Globus pallidus (tissue), 1 donor: ENCODE data around the gene OSBPL2.

Experiments
- DNase-seq: peaks from one replicate; pipeline ENCODE4 v3.0.0-alpha.2; 2015; ENCODE audit warnings: low spot score

Gene OSBPL2

DNA sequence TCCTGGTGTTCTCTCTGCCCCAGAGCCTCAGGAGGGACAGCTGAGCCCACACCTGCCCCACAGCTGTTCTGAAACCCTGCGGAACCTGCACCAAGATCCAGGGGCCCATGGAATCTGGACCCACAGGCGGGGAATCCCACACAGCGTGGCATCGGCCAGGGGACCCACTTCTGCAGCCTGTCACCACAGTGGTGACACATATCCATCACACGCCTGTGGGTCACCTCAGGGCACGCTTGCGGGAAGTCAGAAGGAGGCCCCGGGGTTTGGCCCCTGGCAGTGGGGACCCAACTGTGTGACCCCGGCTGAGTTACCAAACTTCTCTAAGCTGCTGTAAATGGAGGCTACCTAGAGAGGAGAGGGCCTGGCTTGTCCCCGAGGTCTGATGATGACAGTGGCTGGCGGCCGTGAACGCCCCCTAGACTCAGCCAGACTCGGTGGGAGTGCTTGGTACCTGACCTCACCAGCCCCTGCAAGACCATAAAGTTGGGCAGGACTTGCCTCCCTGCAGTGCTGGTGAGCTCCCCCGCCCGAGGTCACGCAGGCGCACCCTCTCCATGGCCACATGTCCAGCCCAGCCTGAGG, 16.0 kb upstream of the OSBPL2 start:
- DNase-seq = no peak

DNA sequence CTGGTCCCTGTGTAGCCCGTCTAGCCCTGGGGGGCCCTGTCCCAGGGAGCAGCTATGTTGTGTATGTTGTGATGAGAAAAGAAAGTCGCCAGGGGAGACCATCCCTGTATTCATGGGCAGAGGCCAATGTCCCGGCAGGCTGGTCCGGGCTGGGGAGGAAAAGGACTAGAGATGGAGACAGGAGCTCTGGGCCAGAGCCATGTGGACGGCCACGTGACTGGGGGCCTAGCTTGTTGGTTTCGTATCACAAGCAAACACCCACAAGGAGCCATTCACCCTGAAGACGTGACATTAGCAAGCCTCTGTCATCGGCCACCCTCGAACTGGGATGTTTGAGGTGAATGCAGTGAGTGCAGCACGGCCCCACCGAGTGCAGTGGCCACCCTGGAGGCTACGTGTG, 15.3 kb upstream of the OSBPL2 start:
- DNase-seq = no peak

DNA sequence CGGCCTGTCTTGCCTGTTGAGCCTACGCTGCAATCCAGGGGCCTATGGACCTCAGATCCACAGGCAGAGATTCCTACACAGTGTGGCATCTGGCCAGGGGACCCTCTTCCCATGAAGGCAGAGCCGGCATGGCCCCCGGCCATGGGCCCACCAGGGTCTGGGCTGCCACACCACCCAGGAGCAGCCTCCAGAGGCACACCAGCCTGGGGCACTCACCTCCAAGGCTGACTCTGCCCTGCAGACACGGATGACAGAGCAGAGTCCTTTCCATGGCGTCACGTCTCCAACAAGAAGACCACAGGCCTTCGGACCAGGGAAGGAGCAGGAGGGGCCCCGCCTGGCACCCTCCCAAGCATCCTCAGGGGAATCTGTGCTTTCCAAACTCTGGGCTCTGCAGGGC, 14.8 kb upstream of the OSBPL2 start:
- DNase-seq = no peak

DNA sequence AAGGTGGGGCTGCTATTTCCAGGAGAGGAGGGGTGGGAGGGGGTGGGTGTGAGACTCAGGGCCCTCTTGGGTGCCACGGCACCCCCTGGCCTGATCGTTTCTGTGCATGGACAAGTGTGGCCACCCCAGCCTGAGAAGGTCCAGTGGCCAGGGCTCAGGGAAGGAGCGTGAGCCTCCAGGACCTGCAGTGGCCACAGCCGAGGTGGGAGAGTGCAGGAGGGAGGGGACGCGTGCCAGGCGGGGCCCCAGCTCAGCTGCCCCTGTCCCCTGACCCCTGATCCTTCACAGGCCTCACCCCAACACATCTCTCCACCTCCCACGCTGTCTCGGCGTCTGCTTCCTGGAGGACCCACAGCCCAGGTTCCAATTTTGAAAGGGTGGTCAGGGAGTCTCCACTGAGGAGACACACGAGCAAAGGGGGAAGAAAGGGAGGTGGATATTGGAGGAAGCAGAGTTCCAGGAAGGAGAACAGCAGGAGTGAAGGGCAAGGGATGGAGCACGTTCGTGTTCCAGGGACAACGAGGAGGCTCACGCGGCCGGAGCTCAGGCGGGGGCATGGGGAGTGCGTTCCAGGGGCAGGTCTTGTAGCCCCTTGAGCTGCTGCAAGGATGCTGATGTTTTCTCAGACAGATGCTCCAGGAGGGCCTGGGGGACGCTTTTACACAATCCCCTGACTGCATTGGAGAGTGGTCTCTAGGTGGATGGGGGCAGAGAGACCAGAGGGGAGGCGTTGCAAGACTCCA, 14.0 kb upstream of the OSBPL2 start:
- DNase-seq = no peak

DNA sequence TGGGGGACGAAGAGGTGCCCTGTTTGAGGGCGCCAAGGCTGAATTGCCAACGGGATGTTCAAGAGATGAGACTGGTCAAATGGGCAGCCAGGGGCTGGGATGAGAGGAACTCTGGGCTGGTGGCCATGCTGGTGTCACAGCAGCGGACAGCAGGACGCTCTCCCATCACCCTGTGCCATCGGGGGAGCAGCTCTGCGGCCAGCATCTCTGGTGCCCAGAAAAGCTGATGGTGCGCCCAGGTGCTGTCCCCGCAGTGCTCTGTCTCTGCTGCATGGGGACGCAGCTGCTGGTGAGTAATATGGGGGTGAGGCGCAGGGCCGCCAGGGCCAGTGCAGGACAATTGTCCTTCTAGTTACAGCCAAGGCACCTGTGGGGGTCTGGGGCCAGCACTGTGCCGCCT, 13.3 kb upstream of the OSBPL2 start:
- DNase-seq = no peak

DNA sequence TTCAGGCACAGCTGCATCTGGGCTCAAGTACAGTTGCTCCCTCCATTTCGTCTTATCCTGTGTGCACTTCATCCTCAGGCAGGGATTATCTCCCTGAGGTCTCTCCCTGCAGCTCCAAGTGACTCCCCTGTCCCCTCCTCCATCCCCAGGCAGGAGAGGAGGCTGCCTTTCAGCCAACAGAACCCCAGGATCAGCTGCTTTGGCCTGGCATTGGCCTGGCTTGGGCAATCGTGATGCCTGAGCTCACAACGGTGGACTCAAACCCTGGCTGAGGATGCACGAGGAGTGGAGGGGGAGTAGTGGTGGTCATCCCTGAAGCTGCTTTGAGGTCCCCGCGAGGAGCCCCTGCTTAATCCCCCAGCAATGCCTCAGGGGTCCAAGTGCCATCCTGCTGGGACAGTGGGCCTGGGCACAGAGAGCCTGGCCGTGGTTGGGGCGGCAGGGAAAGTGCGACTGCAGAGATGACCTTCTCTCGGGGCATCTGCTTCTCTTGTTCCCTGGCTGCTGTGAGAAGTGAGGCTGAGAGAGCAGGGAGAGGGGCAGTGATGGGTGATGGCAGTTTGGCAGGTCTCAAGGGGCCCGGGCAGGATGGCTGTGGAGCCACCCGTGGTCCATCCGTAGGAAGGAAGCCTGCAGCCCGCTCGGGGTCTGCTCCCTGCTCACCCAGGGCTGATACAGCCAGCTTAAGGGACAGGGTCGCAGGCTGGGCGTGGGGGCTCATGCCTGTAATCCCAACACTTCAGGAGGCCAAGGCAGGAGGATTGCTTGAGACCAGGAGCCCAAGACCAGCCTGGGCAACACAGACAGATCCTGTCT, 12.3 kb upstream of the OSBPL2 start:
- DNase-seq = no peak

DNA sequence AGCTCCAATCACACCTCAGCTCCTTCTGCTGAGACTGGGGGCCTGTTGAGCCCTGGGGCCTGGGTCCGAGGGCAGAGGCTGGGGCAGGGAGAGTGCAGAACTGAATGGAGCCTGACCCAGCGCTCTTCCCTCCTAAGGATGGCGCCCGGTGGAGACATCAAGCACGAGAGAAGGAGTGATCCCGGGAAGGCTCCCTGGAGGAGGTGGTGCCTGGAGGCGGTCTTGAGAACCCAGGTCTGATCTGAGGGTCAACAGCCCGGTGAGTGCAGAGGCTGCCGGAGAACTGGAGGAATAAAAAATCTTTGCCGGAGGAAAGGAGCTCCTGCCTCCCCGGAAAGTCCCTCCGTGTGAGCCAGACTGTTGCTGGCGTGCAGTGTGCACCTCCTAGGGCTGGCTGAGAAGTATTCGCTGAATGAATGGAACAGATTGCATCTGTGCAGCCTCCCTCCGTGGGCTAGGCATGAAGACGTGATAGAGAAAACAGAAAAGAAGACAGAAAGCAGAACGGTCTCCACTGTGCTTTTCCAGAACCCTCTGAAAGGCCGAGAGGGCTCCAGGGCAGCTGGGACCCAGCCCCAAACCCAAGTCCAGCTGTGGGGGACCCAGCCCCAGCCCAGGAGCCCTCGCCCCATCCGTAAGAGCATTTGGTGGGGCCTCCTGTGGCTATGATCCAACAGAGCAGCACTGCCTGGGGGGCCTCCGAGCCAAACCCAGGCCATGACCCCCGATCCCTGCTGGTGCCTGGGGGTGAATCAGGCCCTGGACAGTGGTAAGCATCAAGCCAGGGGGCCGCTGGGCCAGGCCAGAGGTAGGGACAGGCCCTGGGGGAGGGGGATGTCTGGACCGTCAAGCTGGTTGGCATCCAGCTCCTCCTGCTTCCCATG, 11.4 kb upstream of the OSBPL2 start:
- no peak for DNase-seq

DNA sequence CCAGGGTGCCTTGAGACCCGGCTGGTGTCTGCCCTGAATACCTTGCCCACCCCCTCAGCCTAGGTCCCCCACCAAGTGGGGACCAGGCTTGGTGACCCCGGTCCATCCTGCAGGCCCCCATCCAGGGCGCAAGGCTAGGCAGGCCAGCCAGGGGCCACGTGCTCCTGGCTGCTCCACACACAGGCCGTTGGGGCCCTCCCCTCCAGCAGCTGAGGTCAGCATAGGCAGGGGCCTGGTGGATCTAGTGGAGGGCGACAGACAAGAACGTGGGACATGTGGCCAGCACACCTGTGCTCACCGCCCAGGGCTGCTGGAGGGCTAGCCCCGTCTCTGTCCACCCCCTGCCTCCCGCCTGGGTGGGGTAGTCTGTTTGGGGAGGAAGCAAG, 10.7 kb upstream of the OSBPL2 start:
- no peak for DNase-seq

DNA sequence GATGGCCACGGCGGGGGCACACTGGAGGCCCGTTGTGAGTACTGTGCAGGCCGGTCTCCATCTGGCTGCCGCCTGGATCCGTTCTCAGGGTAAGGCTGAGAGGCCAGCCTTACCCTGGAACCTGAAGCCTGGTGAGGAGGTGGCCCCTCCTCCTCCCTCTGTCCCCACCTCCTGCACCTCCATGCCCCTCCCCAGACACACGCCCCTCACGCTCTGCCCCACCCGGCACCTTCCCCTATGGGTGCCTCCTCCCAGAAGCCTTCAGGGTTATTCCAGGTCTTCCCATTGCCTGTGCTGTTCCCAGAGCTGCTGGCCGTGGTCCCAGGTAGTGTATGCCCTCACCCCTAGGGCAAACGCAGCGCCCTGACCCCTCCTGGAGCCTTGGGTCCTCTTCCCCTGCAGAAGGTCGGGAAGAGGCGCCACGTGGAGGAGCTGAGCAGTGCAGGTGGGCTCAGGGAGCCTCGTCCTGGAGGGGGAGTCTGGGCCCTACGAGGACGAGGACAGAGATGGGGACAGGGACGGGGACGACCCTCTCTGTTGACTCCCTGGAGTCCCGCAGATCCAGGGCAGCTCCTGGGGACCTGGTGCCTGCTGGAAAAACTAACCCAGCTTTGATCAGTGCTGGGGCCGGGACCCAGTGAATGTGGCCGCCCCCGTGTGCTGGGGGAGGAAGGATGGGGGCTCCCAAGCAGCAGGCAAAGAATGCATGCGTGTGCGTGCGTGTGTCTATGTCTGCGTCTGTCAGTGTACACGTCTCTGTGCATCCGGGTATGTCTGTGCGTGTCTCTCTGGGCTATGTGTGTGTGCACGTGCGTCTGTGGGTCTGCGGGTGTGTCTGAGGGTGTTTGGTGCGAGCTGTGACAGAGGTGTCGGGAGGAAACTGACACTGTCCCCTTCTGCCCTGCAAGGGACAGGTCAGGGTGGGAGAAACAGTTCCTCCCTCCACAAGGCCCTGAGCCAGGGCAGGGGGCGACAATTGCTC, 10.1 kb upstream of the OSBPL2 start:
- DNase-seq = no peak

DNA sequence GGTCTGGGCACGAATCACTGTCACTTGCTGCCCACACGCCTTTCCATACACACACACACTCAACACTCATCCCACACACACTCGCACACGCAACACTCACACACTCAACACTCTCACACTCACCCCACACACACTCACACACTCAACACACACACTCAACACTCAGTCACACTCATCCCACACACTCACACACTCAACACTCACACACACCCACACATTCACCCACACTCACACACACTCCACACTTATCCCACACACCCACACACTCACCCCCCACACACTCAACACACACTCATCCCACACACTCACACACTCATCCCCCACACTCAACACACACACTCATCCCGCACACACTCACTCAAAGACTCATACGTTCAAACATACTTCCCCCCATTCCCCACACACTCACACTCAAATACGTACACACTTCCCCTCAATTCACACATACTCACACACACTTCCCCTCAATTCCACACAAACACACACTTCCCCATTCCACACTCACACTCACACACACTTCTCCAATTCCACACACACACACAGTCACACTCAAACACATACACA, 9.3 kb upstream of the OSBPL2 start:
- DNase-seq = no peak

DNA sequence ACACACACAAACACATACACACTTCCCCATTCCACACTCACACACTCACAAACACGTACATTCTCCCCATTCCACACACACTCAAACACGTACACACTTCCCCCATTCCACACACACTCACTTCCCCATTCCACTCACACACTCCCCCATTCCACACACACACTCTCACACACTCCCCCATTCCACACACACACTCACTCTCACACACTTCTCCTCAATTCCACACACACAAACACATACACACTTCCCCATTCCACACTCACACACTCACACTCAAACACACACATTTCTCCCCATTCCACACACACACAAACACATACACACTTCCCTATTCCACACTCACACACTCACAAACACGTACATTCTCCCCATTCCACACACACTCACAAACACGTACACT, 8.7 kb upstream of the OSBPL2 start:
- DNase-seq = no peak

DNA sequence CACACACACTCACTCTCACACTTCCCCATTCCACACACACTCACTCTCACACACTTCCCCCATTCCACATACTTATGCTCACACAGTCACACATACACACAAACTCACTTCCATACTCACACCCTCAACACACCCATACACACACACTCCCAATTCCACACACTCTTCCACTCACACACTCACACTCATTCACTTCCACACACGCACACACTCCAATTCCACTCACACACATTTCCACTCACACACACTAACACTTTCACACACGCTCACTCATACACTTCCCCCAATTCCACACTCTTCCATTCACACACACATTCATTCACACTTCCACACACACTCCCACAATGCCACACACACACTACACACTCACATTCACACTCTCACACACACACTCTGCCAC, 8.0 kb upstream of the OSBPL2 start:
- DNase-seq = no peak

DNA sequence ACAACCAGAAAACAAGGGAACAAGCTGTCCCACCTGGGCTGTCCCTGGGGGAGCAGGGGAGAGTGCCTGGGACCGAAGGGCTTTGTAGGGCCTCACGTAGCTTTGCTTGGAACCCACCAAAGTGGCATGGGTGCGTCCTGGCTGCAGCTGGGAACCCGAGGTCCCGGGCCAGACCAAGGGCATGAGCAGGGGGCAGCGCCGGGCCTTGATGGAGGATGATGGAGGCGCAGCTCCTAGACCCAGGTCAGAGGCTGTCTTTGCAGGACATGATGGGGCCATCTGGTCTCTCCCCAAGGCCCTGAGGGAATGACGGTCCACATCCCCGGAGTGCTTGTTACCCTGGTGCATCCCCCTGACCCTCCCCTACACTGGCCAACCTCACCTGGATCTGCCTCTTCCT, 7.6 kb upstream of the OSBPL2 start:
- no peak for DNase-seq

DNA sequence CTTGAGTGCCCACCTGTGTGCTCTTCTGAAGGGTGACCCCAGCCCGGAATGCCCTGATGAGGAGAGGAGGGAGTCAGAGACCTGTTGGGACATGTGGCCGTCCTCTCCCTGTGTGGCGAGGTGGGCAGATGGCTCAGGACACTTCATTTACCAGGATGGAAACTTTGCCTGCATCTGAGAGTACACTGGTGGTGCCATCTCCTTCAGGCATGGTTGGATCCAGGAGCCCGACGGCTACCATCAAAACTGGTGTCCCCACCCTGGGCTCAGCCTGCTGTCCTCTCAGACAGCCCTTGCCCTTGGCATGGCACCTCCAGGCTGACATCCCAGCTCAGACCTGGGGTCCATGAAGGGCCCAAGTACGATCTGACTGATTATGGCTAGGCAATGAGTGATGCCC, 7.0 kb upstream of the OSBPL2 start:
- no peak for DNase-seq

DNA sequence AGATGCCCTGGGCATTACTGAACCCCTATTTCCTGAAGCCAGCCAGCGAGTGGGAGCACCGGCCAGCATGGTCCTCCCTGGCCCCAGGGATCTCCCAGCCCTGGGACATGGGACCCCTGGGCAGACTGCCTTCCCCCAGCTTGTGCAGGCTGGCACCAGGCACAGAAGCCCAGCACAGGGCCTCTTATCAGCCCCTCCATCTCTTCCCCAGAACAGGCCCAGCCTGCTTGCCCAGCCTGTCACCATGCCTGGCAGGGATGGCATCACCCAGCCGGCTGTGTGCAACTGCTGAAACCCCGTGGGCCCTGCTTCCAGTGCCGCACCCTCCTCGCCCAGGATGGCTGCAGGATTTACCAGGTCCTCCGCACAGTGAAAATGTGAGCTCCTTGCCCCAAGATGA, 6.1 kb upstream of the OSBPL2 start:
- no peak for DNase-seq

DNA sequence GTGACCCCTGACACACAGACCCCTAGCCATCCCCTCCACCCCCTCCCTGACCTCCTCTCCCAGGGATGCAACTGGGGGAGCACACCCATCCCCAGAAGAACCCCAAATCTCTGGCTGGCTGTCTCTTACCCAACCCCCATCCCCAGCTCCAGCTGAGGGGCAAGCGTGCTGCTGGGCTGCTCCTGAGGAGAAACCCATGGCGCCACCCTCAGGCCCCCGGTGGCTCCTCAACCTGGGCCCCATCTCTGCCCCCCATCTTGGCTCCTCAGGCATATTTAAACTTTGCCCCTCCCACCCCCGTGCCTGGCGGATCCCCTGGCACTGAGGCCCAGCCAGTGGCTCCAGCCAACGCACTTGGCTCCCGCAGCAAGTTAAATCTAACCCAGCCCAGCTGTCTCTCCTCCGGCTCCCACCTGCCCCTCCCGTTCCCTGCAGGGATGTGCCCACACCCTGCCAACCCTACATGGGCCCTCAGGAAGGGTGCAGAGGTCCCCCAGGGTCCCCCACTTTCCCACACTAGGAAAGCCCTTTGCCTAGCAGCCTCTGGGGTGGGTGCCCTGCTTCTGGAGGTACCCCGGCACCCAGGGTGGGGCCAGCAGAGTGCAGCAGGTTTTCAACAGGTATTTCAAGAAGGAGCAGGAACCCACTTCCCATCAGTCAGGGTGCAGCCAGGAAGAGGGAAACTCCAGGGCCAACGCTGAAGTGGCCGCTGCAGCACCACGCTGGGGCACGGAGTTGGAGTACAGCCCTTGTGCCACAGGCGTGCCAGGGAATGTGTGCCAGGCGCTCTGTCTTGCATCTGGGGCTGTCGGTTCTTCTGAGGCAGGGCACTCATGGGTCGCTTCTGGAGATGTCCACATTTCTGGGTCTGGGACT, 5.3 kb upstream of the OSBPL2 start:
- DNase-seq = no peak

DNA sequence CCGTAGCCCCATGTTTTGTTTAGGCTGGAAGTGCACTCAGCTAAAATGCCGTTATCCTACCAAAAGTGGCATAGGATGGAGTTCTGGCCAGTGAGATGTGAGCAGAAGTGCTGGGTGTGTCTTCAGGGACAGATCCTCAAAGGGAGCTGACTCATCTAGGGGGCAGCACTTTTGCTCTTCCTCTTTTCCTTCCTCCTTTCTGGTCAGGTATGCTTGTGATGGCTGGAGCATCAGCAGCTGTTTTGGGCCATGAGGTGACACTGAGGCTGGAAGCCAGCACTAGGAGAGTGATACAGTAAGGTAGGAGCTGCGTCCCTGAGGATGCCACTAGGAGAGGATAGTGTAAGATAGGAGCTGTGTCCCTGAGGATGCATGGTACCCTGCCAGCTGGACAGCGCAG, 4.6 kb upstream of the OSBPL2 start:
- DNase-seq = no peak

DNA sequence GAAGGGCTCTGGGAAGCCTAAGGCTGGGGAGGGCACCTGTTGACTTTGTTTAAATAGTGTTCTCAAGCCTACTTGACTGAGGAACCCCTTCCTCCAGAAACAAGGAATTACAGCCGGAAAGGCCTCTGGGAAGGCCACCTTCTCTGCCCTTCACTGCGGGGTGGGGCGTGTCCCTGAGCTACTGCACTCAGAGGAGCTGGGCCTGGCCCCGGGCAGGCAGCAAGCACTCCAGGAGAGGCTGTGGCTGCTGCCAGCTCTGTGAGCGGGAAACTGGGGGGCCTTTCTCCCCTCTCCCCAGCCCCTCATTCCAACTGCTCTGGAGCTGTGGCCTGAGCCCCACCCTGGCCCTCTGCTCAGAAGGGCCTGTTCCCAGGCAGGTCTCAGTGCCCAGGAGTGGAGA, 4.0 kb upstream of the OSBPL2 start:
- no peak for DNase-seq

DNA sequence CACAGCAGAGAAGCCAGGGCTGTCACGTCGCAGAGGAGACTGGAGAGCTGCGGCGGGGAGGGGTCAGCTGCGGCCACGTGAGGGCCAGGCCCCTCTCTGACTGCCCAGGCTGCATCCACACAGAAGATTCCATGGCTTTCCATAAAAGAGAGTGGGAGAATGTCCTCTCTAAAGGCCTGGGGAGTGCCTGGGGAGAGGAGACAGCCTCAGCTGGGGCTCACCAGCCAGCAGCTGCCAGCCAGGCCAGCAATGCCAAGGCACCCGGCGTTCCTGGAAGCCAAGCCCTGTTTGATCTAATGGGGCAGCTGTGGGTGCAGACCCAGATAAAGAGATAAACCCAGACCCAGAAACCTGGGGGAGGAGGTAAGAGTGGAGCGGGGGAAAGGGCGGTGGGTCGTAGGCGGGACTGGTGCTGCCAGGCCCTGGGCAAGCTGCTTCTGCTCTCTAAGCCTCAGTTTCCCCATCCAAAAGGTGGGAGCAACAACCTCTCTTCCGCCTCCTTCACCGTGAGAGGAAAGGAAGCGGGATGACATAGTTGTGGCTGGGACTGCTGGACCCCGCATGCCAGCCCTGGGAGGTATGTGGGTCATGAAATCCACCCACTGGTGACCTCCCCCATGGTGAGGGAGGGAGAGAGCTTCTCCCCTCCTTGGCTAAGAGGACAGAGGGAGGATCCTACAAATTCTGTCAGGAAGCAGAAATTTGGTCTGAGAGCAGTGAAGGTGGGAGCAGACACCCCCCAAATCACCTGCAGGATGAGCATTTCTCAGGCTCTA, 3.1 kb upstream of the OSBPL2 start:
- DNase-seq = no peak
